HG02840 (cell line): ENCODE results near the gene PHF12.
A peak's percentile ranks its signal among the peaks of the same experiment; 100 is the strongest.
"Not testable (repeated sequence)": the region's sequence is repeated elsewhere in the genome, so short reads cannot be mapped to it uniquely, and the experiment has no call there.

Experiments used
- ATAC-seq: cut with Tn5 transposase; IDR thresholded peaks from one replicate; pipeline ENCODE4 v1.9.1; 2021; ENCODE audit warnings: mild to moderate bottlenecking, moderate library complexity, moderate number of reproducible peaks; ENCODE audit not compliant: unreplicated experiment, low FRiP score

PHF12 gene

GRCh38 chr17:28906706-28907438, 44.4 kb downstream of the PHF12 start:
- no peak for ATAC-seq

- ATAC-seq, result no peak
These were observed 45.0 kb downstream of the PHF12 start for GRCh38 chr17:28906276-28906675.

- ATAC-seq, result no peak
These were observed 46.5 kb downstream of the PHF12 start for GRCh38 chr17:28904800-28905199.

GRCh38 chr17:28903546-28903841, 47.8 kb downstream of the PHF12 start:
- ATAC-seq, result not testable (repeated sequence)

GRCh38 chr17:28902819-28903545, 48.3 kb downstream of the PHF12 start, which contains the start of gene DHRS13:
Gene DHRS13, minus strand, starts transcription at chr17:28903079. Its CDS starts 135 bp downstream, at chr17:28902944.
- ATAC-seq, result peak; percentile 82

GRCh38 chr17:28901866-28902818, 49.2 kb downstream of the PHF12 start:
- ATAC-seq, result no peak

GRCh38 chr17:28900986-28901726, 50.2 kb downstream of the PHF12 start:
- no peak for ATAC-seq

GRCh38 chr17:28899212-28899815, 52.0 kb downstream of the PHF12 start:
- no peak for ATAC-seq

GRCh38 chr17:28898527-28898955, 52.8 kb downstream of the PHF12 start:
- ATAC-seq, result no peak

GRCh38 chr17:28897769-28898526, 53.4 kb downstream of the PHF12 start:
- ATAC-seq, result no peak

- no peak for ATAC-seq
These were observed 54.2 kb downstream of the PHF12 start, which contains the start of gene FLOT2 for GRCh38 chr17:28896884-28897768. Gene FLOT2, minus strand, starts transcription at chr17:28897733. Its CDS starts 159 bp downstream, at chr17:28897574.

GRCh38 chr17:28896491-28896883, 54.8 kb downstream of the PHF12 start:
- no peak for ATAC-seq

GRCh38 chr17:28895794-28896447, 55.4 kb downstream of the PHF12 start:
- ATAC-seq, result no peak

GRCh38 chr17:28893248-28894183, 57.8 kb downstream of the PHF12 start:
- not testable (repeated sequence) for ATAC-seq

- no peak for ATAC-seq
These were observed 59.3 kb downstream of the PHF12 start for GRCh38 chr17:28892024-28892423.

GRCh38 chr17:28891201-28891600, 60.1 kb downstream of the PHF12 start:
- no peak for ATAC-seq
